Measurements from ENCODE around the gene PAPPA.

Gene PAPPA

DNA sequence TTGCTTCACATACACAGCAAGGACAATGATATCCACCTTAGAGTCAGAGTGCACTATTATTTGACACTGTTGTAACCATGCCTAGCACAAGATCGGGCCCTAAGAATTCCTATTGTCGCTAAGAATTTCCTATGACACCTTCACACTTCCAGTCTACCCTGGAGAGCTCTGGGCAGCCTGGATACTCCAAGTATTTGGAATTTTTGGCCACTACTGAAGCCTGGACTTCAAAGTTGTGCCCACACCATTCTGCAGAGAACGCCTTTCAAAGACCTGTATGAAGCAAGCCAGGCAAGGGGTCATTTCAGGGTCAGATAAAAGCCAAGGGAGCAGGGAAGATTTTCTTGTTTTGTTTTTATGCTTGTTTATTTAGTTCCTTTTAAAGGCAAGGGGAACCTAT lies 179.7 kb downstream of the PAPPA start:
- TF ChIP-seq, protein P1, sequence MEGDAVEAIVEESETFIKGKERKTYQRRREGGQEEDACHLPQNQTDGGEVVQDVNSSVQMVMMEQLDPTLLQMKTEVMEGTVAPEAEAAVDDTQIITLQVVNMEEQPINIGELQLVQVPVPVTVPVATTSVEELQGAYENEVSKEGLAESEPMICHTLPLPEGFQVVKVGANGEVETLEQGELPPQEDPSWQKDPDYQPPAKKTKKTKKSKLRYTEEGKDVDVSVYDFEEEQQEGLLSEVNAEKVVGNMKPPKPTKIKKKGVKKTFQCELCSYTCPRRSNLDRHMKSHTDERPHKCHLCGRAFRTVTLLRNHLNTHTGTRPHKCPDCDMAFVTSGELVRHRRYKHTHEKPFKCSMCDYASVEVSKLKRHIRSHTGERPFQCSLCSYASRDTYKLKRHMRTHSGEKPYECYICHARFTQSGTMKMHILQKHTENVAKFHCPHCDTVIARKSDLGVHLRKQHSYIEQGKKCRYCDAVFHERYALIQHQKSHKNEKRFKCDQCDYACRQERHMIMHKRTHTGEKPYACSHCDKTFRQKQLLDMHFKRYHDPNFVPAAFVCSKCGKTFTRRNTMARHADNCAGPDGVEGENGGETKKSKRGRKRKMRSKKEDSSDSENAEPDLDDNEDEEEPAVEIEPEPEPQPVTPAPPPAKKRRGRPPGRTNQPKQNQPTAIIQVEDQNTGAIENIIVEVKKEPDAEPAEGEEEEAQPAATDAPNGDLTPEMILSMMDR (IDR thresholded peaks at IDR 0.05; ENCODE audit: low read depth, low read length, missing control alignments), result no peak
- DNase-seq (ENCODE audit: extremely low read depth, low read depth), result no peak
- H3K4me3 ChIP-seq (replicated peaks; ENCODE audit: low read depth, low read length), result no peak overlapping the region

GRCh38 chr9:116334546-116335150 lies 181.1 kb downstream of the PAPPA start:
- DNase-seq (ENCODE audit: extremely low read depth, low read depth), result no peak
- TF ChIP-seq, protein P1 (IDR thresholded peaks at IDR 0.05; ENCODE audit: low read depth, low read length, missing control alignments), result no peak
- no peak overlapping the region for H3K4me3 ChIP-seq (replicated peaks; ENCODE audit: low read depth, low read length)

GRCh38 chr9:116335392-116335791 lies 181.8 kb downstream of the PAPPA start:
- no peak for DNase-seq (ENCODE audit: extremely low read depth, low read depth)
- no peak overlapping the region for H3K4me3 ChIP-seq (replicated peaks; ENCODE audit: low read depth, low read length)
- TF ChIP-seq, protein P1 (IDR thresholded peaks at IDR 0.05; ENCODE audit: low read depth, low read length, missing control alignments), result no peak

DNA sequence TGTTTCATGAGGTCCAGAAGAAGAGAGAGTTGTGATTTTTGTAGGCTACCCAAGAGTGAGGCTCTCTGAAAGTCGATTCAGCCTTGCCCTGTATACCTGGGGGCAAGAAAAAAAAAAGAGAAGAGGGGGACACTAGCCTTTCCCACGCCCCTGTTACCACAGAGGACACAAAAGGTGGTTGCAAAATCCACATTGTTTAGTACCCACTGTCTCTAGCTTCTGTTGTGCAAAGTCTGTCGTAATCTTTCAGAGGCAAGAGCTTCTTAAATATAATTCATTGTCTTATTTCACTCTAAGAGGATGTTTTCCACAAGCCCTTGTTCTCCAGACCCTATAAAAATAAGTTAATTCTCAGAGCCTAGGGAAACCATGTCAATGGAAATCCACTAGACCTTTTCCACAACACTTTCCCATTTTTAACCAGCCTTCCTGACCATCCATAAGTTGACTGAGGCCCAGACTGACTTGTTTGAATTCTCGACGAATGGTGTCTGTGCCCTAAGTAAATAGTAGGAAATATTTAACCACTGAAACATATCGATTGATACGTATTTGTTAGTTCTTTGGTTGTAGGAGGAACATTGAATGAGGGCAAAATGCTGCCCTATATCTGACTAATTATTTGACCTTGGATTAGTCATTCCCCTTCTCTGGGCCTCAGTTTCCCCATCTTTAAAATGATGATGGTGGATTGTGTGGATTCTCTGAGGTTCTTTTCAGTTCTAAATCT lies 182.7 kb downstream of the PAPPA start:
- TF ChIP-seq, protein P1 (IDR thresholded peaks at IDR 0.05; ENCODE audit: low read depth, low read length, missing control alignments), result no peak
- H3K4me3 ChIP-seq (replicated peaks; ENCODE audit: low read depth, low read length), result no peak overlapping the region
- no peak for DNase-seq (ENCODE audit: extremely low read depth, low read depth)

GRCh38 chr9:116337015-116337414 lies 183.4 kb downstream of the PAPPA start:
- DNase-seq (ENCODE audit: extremely low read depth, low read depth), result no peak
- no peak overlapping the region for H3K4me3 ChIP-seq (replicated peaks; ENCODE audit: low read depth, low read length)
- TF ChIP-seq, protein P1 (IDR thresholded peaks at IDR 0.05; ENCODE audit: low read depth, low read length, missing control alignments), result no peak

- no peak for DNase-seq (ENCODE audit: extremely low read depth, low read depth)
- TF ChIP-seq, protein P1 (IDR thresholded peaks at IDR 0.05; ENCODE audit: low read depth, low read length, missing control alignments), result no peak
- no peak overlapping the region for H3K4me3 ChIP-seq (replicated peaks; ENCODE audit: low read depth, low read length)
These were observed 186.7 kb downstream of the PAPPA start for GRCh38 chr9:116340270-116340669.
